ENCODE measurements around the gene ECHDC3.

DNA sequence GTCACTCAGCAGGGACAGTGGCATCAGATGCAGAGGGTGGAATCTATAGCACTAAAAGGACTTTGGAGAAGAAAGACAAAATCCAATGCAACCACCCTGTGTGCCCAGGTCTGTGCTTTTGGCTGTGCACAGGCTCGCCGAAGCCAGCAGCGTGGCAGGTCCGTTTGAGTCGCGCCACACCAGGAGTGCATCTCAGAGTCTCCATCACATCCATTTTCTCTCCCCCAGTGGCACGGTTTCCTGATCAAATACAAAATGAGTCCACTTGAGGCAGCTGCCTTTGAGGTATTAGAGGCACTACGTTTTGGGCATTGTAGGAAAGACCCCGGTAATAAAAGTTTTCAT is 57.5 kb downstream of the ECHDC3 start:
- TF ChIP-seq CTCF (IDR thresholded peaks at IDR 0.05) (no peak), POLR2A (IDR thresholded peaks at IDR 0.05) (no peak)

Data from lower leg skin (tissue), 3 donors.